IMR-90 (cell line): ENCODE results near the gene PLEKHD1. TPM values are rescaled to one million over a fixed set of nuclear protein-coding genes. Genes with fewer than 3 reads are reported as not detected.

Experiments
- ATAC-seq: fragments of 200-7000 bp; cut with Tn5 transposase; 2 replicates; pipeline ENCODE4 v1.9.1; 2020; ENCODE audit warnings: low read depth, mild to moderate bottlenecking, moderate library complexity
- BruUV-seq: library from RNA; stranded (reverse); fragments of 400-500 nt; replicated peaks from 2 replicates; lab custom pipeline; 2021; lab: Mats Ljungman, UMichigan
- CTCF ChIA-PET: fragments of 300-600 bp; formaldehyde crosslinking; extraction: SDS; loops from one replicate; lab custom pipeline; 2021; ENCODE audit warnings: antibody characterized with exemption; lab: Yijun Ruan, JAX
- POLR2A ChIA-PET: fragments of 300-600 bp; sonication (Branson Sonifier 250); formaldehyde crosslinking; loops from one replicate; lab custom pipeline; 2022; ENCODE audit warnings: antibody characterized with exemption; ENCODE audit not compliant: unreplicated experiment; lab: Charles Lee
- DNase-seq: peaks from one replicate; pipeline ENCODE4 v3.0.0; 2013
- H2AFZ ChIP-seq: replicated peaks from 2 replicates; pipeline ENCODE3; 2013; ENCODE audit warnings: low read length, mild to moderate bottlenecking; ENCODE audit not compliant: poor library complexity
- H2AK5ac ChIP-seq: 2 replicates; pipeline ENCODE4 v1.6.1; 2013; ENCODE audit warnings: low read depth, low read length, inconsistent platforms
- H2AK9ac ChIP-seq: replicated peaks from 2 replicates; pipeline ENCODE3; 2013; ENCODE audit warnings: mild to moderate bottlenecking, low read depth, low read length, moderate library complexity; ENCODE audit not compliant: poor library complexity
- H2BK120ac ChIP-seq: 2 replicates; pipeline ENCODE4 v1.6.1; 2013; ENCODE audit warnings: low read depth, low read length, inconsistent platforms
- H2BK15ac ChIP-seq: 3 replicates; pipeline ENCODE4 v1.6.1; 2013; ENCODE audit warnings: low read depth, low read length, inconsistent platforms
- H2BK20ac ChIP-seq: 2 replicates; pipeline ENCODE4 v1.6.1; 2013; ENCODE audit warnings: low read depth, mild to moderate bottlenecking, inconsistent platforms, low read length, moderate library complexity
- H2BK5ac ChIP-seq: 2 replicates; pipeline ENCODE4 v1.6.1; 2013; ENCODE audit warnings: mild to moderate bottlenecking, low read depth, low read length, inconsistent platforms; ENCODE audit not compliant: poor library complexity, severe bottlenecking
- H3K14ac ChIP-seq: replicated peaks from 2 replicates; pipeline ENCODE4 v1.6.1; 2013; ENCODE audit warnings: low read depth, low read length, inconsistent platforms
- H3K18ac ChIP-seq: 2 replicates; pipeline ENCODE4 v1.6.1; 2013; ENCODE audit warnings: low read depth, low read length, control low read depth
- H3K23ac ChIP-seq: 2 replicates; pipeline ENCODE4 v1.6.1; 2013; ENCODE audit warnings: low read depth, low read length, inconsistent platforms
- H3K27ac ChIP-seq: 2 replicates; pipeline ENCODE4 v1.5.1; 2013; ENCODE audit warnings: mild to moderate bottlenecking, control low read depth, low read length; ENCODE audit not compliant: insufficient read depth
- H3K27me3 ChIP-seq: 2 replicates; pipeline ENCODE4 v1.6.1; 2013; ENCODE audit warnings: low read length; ENCODE audit not compliant: control insufficient read depth, insufficient read depth
- H3K36me3 ChIP-seq: 2 replicates; pipeline ENCODE4 v1.6.1; 2013; ENCODE audit warnings: low read length, mixed read lengths; ENCODE audit not compliant: control insufficient read depth, insufficient read depth
- H3K4ac ChIP-seq: 2 replicates; pipeline ENCODE4 v1.6.1; 2013; ENCODE audit warnings: low read depth, low read length, inconsistent platforms
- H3K4me1 ChIP-seq: 2 replicates; pipeline ENCODE4 v1.6.1; 2013; ENCODE audit warnings: low read length, mixed read lengths; ENCODE audit not compliant: control insufficient read depth, insufficient read depth
- H3K4me2 ChIP-seq: 2 replicates; pipeline ENCODE4 v1.6.1; 2013; ENCODE audit warnings: low read depth, mild to moderate bottlenecking, control low read depth, low read length, moderate library complexity
- H3K4me3 ChIP-seq: 2 replicates; pipeline ENCODE4 v1.5.1; 2013; ENCODE audit warnings: low read depth, mild to moderate bottlenecking, control low read depth, low read length, moderate library complexity; ENCODE audit not compliant: insufficient read depth
- H3K56ac ChIP-seq: 2 replicates; pipeline ENCODE4 v1.6.1; 2013; ENCODE audit warnings: low read length, inconsistent platforms; ENCODE audit not compliant: insufficient read depth; ENCODE audit errors: extremely low read depth
- H3K79me1 ChIP-seq, 2 experiments: 2 replicates each; pipeline ENCODE4 v1.6.1; 2013; ENCODE audit warnings: low read length in 2 of 2, inconsistent platforms in 1 of 2, low read depth in 1 of 2
- H3K9ac ChIP-seq: 2 replicates; pipeline ENCODE4 v1.6.1; 2013; ENCODE audit warnings: low read depth, low read length, control low read depth
- H3K9me1 ChIP-seq: 2 replicates; pipeline ENCODE4 v1.6.1; 2013; ENCODE audit warnings: low read length, inconsistent platforms; ENCODE audit not compliant: insufficient read depth
- H3K9me3 ChIP-seq: 2 replicates; pipeline ENCODE4 v1.6.1; 2013; ENCODE audit warnings: low read length; ENCODE audit not compliant: control insufficient read depth, insufficient read depth
- H4K20me1 ChIP-seq: 2 replicates; pipeline ENCODE4 v1.6.1; 2013; ENCODE audit warnings: low read length, inconsistent platforms; ENCODE audit not compliant: insufficient read depth
- H4K5ac ChIP-seq: 2 replicates; pipeline ENCODE4 v1.6.1; 2013; ENCODE audit warnings: mild to moderate bottlenecking, low read depth, low read length, control low read depth
- H4K8ac ChIP-seq, 2 experiments: 2 replicates each; pipeline ENCODE4 v1.6.1; 2013; ENCODE audit warnings: low read depth in 2 of 2, low read length in 2 of 2, control low read depth in 1 of 2, inconsistent platforms in 1 of 2
- H4K91ac ChIP-seq: 2 replicates; pipeline ENCODE4 v1.6.1; 2013; ENCODE audit warnings: low read depth, low read length, inconsistent platforms; ENCODE audit not compliant: insufficient read depth
- ELK1 ChIP-seq: fragments of 150-350 bp; IDR thresholded peaks from 2 replicates; pipeline ENCODE4 v1.6.1; 2016; ENCODE audit warnings: low read depth, mild to moderate bottlenecking, low read length, moderate library complexity, borderline replicate concordance
- MAZ ChIP-seq: IDR thresholded peaks from 2 replicates; pipeline ENCODE4 v1.6.1; 2012; ENCODE audit warnings: low read depth, mild to moderate bottlenecking, low read length, improper control_type of control experiment, moderate library complexity, borderline replicate concordance
- MXI1 ChIP-seq: IDR thresholded peaks from 2 replicates; pipeline ENCODE4 v1.6.1; 2012; ENCODE audit warnings: low read depth, mild to moderate bottlenecking, low read length, moderate library complexity, borderline replicate concordance
- NFE2L2 ChIP-seq: fragments of 150-350 bp; IDR thresholded peaks from 2 replicates; pipeline ENCODE4 v1.6.1; 2016; ENCODE audit warnings: low read depth, mild to moderate bottlenecking, low read length
- RFX5 ChIP-seq: IDR thresholded peaks from 2 replicates; pipeline ENCODE4 v1.8.0; 2012; ENCODE audit warnings: low read depth, mild to moderate bottlenecking, low read length, moderate library complexity
- WGBS, 2 experiments: methylation state at CpG; one replicate each; pipeline versions ENCODE4 v1.1.5 to v1.1.7; 2013; ENCODE audit warnings: missing lambda C conversion rate in 2 of 2; ENCODE audit not compliant: insufficient read length in 1 of 2; ENCODE audit errors: extremely low coverage in 2 of 2; 5-methylcytosine and 5-hydroxymethylcytosine counted together
- dilution Hi-C: fragments of 300-500 bp; cut with HindIII; formaldehyde crosslinking; loops from one replicate; pipeline ENCODE4 v1.14.3; 2018; ENCODE audit warnings: low sequenced_read_pairs; ENCODE audit not compliant: unreplicated experiment
- in situ Hi-C: fragments of 300-500 bp; cut with MboI; formaldehyde crosslinking; loops from 3 replicates; pipeline ENCODE4 v1.14.3; 2019; ENCODE audit warnings: low sequenced_read_pairs, inconsistent platforms, mixed read lengths
- intact Hi-C: fragments of 100-400 bp; cut with micrococcal nuclease; formaldehyde crosslinking; loops from 2 replicates; pipeline ENCODE4 v1.10.0; 2022
- polyA plus RNA-seq, 3 experiments: library from polyadenylated mRNA; depleted of rRNA; stranded (reverse); fragments of >200 nt; gene quantifications; 2 replicates each; pipeline ENCODE4 v1.2.3, GENCODE V29; 2012; ENCODE audit warnings: low replicate concordance in 1 of 3
- total RNA-seq: library from RNA; depleted of rRNA; stranded (reverse); fragments of >200 nt; gene quantifications from 2 replicates; pipeline ENCODE4 v1.2.3, GENCODE V29; 2012
- TF ChIP-seq, protein P1 (sequence below): fragments of 150-350 bp; IDR thresholded peaks from 2 replicates; pipeline ENCODE4 v1.6.1; 2017; ENCODE audit warnings: mild to moderate bottlenecking, antibody characterized with exemption, low read length, low read depth

PLEKHD1 gene
- total and polyA plus RNA-seq, 2 of the 4 experiments (the other 2 are of a cell fraction): under 0.01 TPM; not detected in 1

DNA sequence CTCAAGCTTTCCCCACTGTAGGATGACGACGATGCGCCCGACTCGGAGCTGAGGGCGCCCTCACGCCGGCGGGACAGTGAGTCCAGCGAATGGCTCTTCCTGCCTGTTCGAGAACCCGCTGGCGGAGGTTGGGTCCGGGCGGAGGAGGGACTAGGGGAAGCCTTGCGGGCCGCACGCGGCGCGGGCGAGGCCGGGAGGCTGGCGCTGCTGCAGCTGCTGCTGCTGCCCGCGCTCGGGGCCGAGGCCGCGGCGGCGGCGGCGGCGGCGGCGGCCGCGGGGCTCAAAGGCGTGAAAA, 88.3 kb downstream of the PLEKHD1 start:
- CTCF ChIA-PET: interaction anchor here (1.0 kb wide), 1 partner anchor 12 kb away, joined by 3 read pairs; no protein-coding TSS in a partner anchor
- in situ Hi-C loops: no loop called here
- no peak overlapping the region for H2AK5ac ChIP-seq
- no TSS peak for BruUV-seq
- no peak overlapping the region; the same call in 1 of the 2 replicates for H3K4me2 ChIP-seq
- no peaks in the 10 kb centered on the region for H3K79me1 ChIP-seq
- no peak overlapping the region for H3K9ac ChIP-seq
- H3K18ac ChIP-seq: no peak overlapping the region
- ATAC-seq (no peak), DNase-seq (no peak)
- intact Hi-C loops: no loop called here
- no peaks in the 10 kb centered on the region for H3K36me3 ChIP-seq
- H2AK9ac ChIP-seq: no peak overlapping the region
- H2BK120ac ChIP-seq: no peak overlapping the region
- dilution Hi-C loops: no loop called here
- H3K27me3 ChIP-seq: peaks cover 81% of the 10 kb centered on the region
- POLR2A ChIA-PET: no interaction called here
- no peak overlapping the region for H4K91ac ChIP-seq
- no peak overlapping the region for H2BK15ac ChIP-seq
- no peak for TF ChIP-seq RFX5
- TF ChIP-seq MXI1: no peak
- no peak for TF ChIP-seq MAZ
- no peak for TF ChIP-seq NFE2L2
- TF ChIP-seq, protein P1, sequence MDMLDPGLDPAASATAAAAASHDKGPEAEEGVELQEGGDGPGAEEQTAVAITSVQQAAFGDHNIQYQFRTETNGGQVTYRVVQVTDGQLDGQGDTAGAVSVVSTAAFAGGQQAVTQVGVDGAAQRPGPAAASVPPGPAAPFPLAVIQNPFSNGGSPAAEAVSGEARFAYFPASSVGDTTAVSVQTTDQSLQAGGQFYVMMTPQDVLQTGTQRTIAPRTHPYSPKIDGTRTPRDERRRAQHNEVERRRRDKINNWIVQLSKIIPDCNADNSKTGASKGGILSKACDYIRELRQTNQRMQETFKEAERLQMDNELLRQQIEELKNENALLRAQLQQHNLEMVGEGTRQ: no peak
- no peak for TF ChIP-seq ELK1
- no peak overlapping the region for H3K23ac ChIP-seq
- H3K56ac ChIP-seq: no peak overlapping the region
- H4K8ac ChIP-seq: no peak overlapping the region
- no peak overlapping the region for H3K4me3 ChIP-seq
- H2AFZ ChIP-seq: no peak overlapping the region
- H2BK5ac ChIP-seq: no peak overlapping the region
- H3K9me1 ChIP-seq: no peaks in the 10 kb centered on the region
- 40% methylated on average over 28 of the region's 40 CpGs; no CpG with 5 or more reads in 1 of the 2 experiments for WGBS, 2 experiments
- H4K5ac ChIP-seq: no peak overlapping the region
- no peaks in the 10 kb centered on the region for H4K20me1 ChIP-seq
- no peak overlapping the region for H3K27ac ChIP-seq
- H3K14ac ChIP-seq: no peak overlapping the region
- peaks cover 3% of the 10 kb centered on the region; the same call in 1 of the 2 replicates for H3K4me1 ChIP-seq
- no peak overlapping the region for H2BK20ac ChIP-seq
- peaks cover 1% of the 10 kb centered on the region; the same call in 1 of the 2 replicates for H3K9me3 ChIP-seq
- no peak overlapping the region for H3K4ac ChIP-seq
